ENCODE results near the gene TLR5.

Gene TLR5

GRCh38 chr1:223114871-223115270 is 28.2 kb downstream of the TLR5 start:
- no peaks in the 10 kb centered on the region for H3K36me3 ChIP-seq (replicated peaks; ENCODE audit: low read depth, low read length)
- no peaks in the 10 kb centered on the region for H3K79me2 ChIP-seq (ENCODE audit: low read length)
- no peak overlapping the region for H3K4me3 ChIP-seq (ENCODE audit: low read length)
- no peak overlapping the region for H3K4me2 ChIP-seq (ENCODE audit: low read length)
- no peak overlapping the region for H2AFZ ChIP-seq (ENCODE audit: low read depth, low read length)
- peaks cover 37% of the 10 kb centered on the region for H3K27me3 ChIP-seq (ENCODE audit: low read depth, low read length)
- H4K20me1 ChIP-seq (ENCODE audit: insufficient read depth, low read length) = no peaks in the 10 kb centered on the region
- no peak for TF ChIP-seq EZH2phosphoT487 (IDR thresholded peaks at IDR 0.05; ENCODE audit: low read depth)
- TF ChIP-seq, protein P1, sequence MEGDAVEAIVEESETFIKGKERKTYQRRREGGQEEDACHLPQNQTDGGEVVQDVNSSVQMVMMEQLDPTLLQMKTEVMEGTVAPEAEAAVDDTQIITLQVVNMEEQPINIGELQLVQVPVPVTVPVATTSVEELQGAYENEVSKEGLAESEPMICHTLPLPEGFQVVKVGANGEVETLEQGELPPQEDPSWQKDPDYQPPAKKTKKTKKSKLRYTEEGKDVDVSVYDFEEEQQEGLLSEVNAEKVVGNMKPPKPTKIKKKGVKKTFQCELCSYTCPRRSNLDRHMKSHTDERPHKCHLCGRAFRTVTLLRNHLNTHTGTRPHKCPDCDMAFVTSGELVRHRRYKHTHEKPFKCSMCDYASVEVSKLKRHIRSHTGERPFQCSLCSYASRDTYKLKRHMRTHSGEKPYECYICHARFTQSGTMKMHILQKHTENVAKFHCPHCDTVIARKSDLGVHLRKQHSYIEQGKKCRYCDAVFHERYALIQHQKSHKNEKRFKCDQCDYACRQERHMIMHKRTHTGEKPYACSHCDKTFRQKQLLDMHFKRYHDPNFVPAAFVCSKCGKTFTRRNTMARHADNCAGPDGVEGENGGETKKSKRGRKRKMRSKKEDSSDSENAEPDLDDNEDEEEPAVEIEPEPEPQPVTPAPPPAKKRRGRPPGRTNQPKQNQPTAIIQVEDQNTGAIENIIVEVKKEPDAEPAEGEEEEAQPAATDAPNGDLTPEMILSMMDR (IDR thresholded peaks at IDR 0.05; ENCODE audit: low read depth, low read length) = no peak
- no peaks in the 10 kb centered on the region for H3K9me3 ChIP-seq (ENCODE audit: insufficient read depth, low read length)
- H3K4me1 ChIP-seq (ENCODE audit: low read length) = no peaks in the 10 kb centered on the region
- H3K9ac ChIP-seq (ENCODE audit: low read length) = no peak overlapping the region
- no peak overlapping the region for H3K27ac ChIP-seq (ENCODE audit: low read length)

DNA sequence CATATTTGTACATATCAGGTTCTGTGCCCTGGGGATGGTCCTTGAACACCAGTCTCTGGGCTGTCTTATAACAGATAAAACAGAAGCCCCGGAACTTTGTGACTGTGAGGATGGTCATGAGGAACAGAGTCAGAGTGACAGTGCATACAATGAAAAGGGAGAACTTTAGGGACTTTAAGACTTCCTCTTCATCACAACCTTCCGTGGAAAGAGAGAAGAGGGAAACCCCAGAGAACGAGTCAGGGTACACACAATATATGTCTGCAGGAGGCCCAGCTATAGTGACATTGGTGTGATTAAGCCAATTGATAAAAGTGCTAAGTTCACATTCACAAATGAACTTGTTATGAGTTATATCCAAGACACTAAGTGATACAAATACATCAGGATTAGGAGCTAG is 32.1 kb downstream of the TLR5 start:
- Histone ChIP-seq H3K9ac (ENCODE audit: low read length) (no peak overlapping the region), H3K4me2 (ENCODE audit: low read length) (no peak overlapping the region), H3K79me2 (ENCODE audit: low read length) (no peaks in the 10 kb centered on the region), H3K4me1 (ENCODE audit: low read length) (no peaks in the 10 kb centered on the region), H4K20me1 (ENCODE audit: insufficient read depth, low read length) (no peaks in the 10 kb centered on the region), H3K4me3 (ENCODE audit: low read length) (no peak overlapping the region), H3K27ac (ENCODE audit: low read length) (no peak overlapping the region), H3K36me3 (replicated peaks; ENCODE audit: low read depth, low read length) (no peaks in the 10 kb centered on the region), H2AFZ (ENCODE audit: low read depth, low read length) (no peak overlapping the region), H3K9me3 (ENCODE audit: insufficient read depth, low read length) (no peaks in the 10 kb centered on the region), H3K27me3 (ENCODE audit: low read depth, low read length) (peaks cover 49% of the 10 kb centered on the region)
- TF ChIP-seq, protein P1 (IDR thresholded peaks at IDR 0.05; ENCODE audit: low read depth, low read length) = no peak
- TF ChIP-seq EZH2phosphoT487 (IDR thresholded peaks at IDR 0.05; ENCODE audit: low read depth) = no peak

DNA sequence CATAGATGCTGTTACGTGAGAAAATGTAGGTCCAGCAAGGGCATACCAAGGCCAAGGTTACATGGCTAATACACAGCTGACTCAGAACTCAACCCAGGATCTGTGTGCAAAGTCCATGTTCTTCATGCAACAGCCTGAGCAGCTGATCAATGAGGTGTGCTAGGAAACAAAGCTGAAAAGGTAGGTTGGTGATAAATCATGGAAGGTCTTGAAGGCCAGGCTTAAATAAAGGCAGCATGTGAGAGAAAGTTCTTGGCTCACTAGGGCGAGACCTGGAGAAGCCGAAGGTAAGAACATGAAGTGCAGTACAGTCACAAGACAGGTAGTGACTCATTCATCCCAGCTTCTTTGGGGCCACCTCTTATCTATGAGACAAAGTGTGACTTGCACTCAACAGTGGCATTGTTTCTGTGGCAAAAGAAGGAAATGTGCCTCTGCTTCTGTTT is 33.4 kb downstream of the TLR5 start:
- no peak overlapping the region for H3K27ac ChIP-seq (ENCODE audit: low read length)

DNA sequence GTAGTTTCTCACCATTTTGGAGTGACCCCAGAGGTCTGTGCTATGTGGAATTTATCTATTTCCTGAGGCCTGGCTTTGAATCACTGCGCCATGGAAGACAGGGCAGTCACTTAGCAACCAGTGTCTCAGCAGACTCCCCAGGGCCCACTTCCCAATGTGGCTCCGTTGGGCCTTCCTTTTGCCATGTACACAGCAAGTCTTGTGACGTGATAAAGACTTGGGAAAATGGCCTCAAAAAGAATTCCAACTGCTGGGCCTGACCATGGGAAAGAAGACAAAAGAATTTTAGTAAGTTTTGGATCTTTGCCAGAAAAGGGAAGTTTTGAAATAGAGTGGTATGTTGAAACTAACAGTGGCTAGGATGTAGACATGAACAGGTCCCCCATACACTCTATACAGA is 36.2 kb downstream of the TLR5 start:
- TF ChIP-seq, protein P1 (IDR thresholded peaks at IDR 0.05; ENCODE audit: low read depth, low read length) = no peak
- Histone ChIP-seq H2AFZ (ENCODE audit: low read depth, low read length) (no peak overlapping the region), H3K4me2 (ENCODE audit: low read length) (no peak overlapping the region), H3K9me3 (ENCODE audit: insufficient read depth, low read length) (no peaks in the 10 kb centered on the region), H4K20me1 (ENCODE audit: insufficient read depth, low read length) (no peaks in the 10 kb centered on the region), H3K79me2 (ENCODE audit: low read length) (no peaks in the 10 kb centered on the region), H3K27me3 (ENCODE audit: low read depth, low read length) (peaks cover 34% of the 10 kb centered on the region), H3K36me3 (replicated peaks; ENCODE audit: low read depth, low read length) (no peaks in the 10 kb centered on the region), H3K9ac (ENCODE audit: low read length) (no peak overlapping the region), H3K4me1 (ENCODE audit: low read length) (peaks cover 6% of the 10 kb centered on the region), H3K27ac (ENCODE audit: low read length) (no peak overlapping the region), H3K4me3 (ENCODE audit: low read length) (no peak overlapping the region)

More for the DNA sequence above, 33.4 kb downstream of the TLR5 start:
- TF ChIP-seq, protein P1 (IDR thresholded peaks at IDR 0.05; ENCODE audit: low read depth, low read length) = no peak
- no peak for TF ChIP-seq EZH2phosphoT487 (IDR thresholded peaks at IDR 0.05; ENCODE audit: low read depth)
- Histone ChIP-seq H3K9me3 (ENCODE audit: insufficient read depth, low read length) (no peaks in the 10 kb centered on the region), H3K4me2 (ENCODE audit: low read length) (no peak overlapping the region), H3K79me2 (ENCODE audit: low read length) (no peaks in the 10 kb centered on the region), H2AFZ (ENCODE audit: low read depth, low read length) (no peak overlapping the region), H3K4me3 (ENCODE audit: low read length) (no peak overlapping the region), H3K36me3 (replicated peaks; ENCODE audit: low read depth, low read length) (no peaks in the 10 kb centered on the region), H3K4me1 (ENCODE audit: low read length) (no peaks in the 10 kb centered on the region), H3K9ac (ENCODE audit: low read length) (no peak overlapping the region), H3K27me3 (ENCODE audit: low read depth, low read length) (peaks cover 49% of the 10 kb centered on the region), H4K20me1 (ENCODE audit: insufficient read depth, low read length) (no peaks in the 10 kb centered on the region)
